G401.6 (cell line): ENCODE data around the gene ZMYND10.

Experiments
- FAIRE-seq: peaks from 2 replicates; lab custom pipeline; 2012; peaks lifted over from hg19 to GRCh38; lab: Jason Lieb, UNC

Gene ZMYND10

GRCh38 chr3:50302095-50303012, 43.2 kb downstream of the ZMYND10 start:
- no peak for FAIRE-seq

- FAIRE-seq, result no peak
Observed at GRCh38 chr3:50300681-50301254, 44.8 kb downstream of the ZMYND10 start.

- no peak for FAIRE-seq
Observed at GRCh38 chr3:50299929-50300680, 45.4 kb downstream of the ZMYND10 start.

- no peak for FAIRE-seq
Observed at GRCh38 chr3:50299638-50299928, 45.9 kb downstream of the ZMYND10 start.

GRCh38 chr3:50298836-50299637, 46.5 kb downstream of the ZMYND10 start, which contains the start of the genes HYAL3 and NAA80:
Gene HYAL3, minus strand, starts transcription at chr3:50299405. Its CDS starts 3,803 bp downstream, at chr3:50295602.
Gene NAA80, minus strand, starts transcription at chr3:50299405. Its CDS starts 1,942 bp downstream, at chr3:50297463.
- peak; percentile 99 for FAIRE-seq

GRCh38 chr3:50297896-50298725, 47.4 kb downstream of the ZMYND10 start:
- FAIRE-seq, result no peak

- no peak for FAIRE-seq
Observed at GRCh38 chr3:50297384-50297775, 48.2 kb downstream of the ZMYND10 start.

- no peak for FAIRE-seq
Observed at GRCh38 chr3:50296721-50297383, 48.7 kb downstream of the ZMYND10 start.

- no peak for FAIRE-seq
Observed at GRCh38 chr3:50295553-50296431, 49.7 kb downstream of the ZMYND10 start.

GRCh38 chr3:50294492-50295403, 50.8 kb downstream of the ZMYND10 start:
- FAIRE-seq, result no peak

GRCh38 chr3:50294089-50294488, 51.4 kb downstream of the ZMYND10 start:
- no peak for FAIRE-seq

GRCh38 chr3:50293079-50293801, 52.3 kb downstream of the ZMYND10 start:
- FAIRE-seq, result no peak

- peak; percentile 97 for FAIRE-seq
Observed at GRCh38 chr3:50292159-50293078, 53.1 kb downstream of the ZMYND10 start, which contains the start of gene IFRD2. Gene IFRD2, minus strand, starts transcription at chr3:50292429. Its CDS starts 155 bp downstream, at chr3:50292274.
